Pancreas (tissue), 10 donors: ENCODE measurements around the gene KIF4A. TPM values are rescaled to one million over a fixed set of nuclear protein-coding genes. Genes with fewer than 3 reads are reported as not detected.

Source experiments
- ATAC-seq, 4 donors: fragments of 200-7000 bp; cut with Tn5 transposase; one replicate each; pipeline versions ENCODE4 v1.8.0 to v1.9.1; 2020; ENCODE audit warnings: mild to moderate bottlenecking in 4 of 4, moderate library complexity in 4 of 4
- DNase-seq, 6 donors: peaks; one replicate each; pipeline ENCODE4 v3.0.0-alpha.2; 2020
- FAIRE-seq: peaks from 2 replicates; lab custom pipeline; 2012; peaks lifted over from hg19 to GRCh38; lab: Jason Lieb, UNC
- H3K27ac ChIP-seq, 4 donors: fragments of 200-600 bp; sonication (generic); 1 replicate in 3 of 4; 2 replicates in 1 of 4; pipeline versions ENCODE4 v1.5.0 to v1.8.0; 2020
- H3K27me3 ChIP-seq, 4 donors: fragments of 200-600 bp; one replicate each; pipeline ENCODE4 v1.8.0; 2021
- H3K36me3 ChIP-seq, 3 donors: fragments of 200-600 bp; sonication (generic) in 1 of 3; one replicate each; pipeline versions ENCODE4 v1.5.0 to v1.8.0; 2020 to 2021
- H3K4me1 ChIP-seq, 3 donors: fragments of 200-600 bp; one replicate each; pipeline ENCODE4 v1.8.0; 2021
- H3K4me3 ChIP-seq, 4 donors: fragments of 200-600 bp; sonication (generic) in 2 of 4; one replicate each; pipeline versions ENCODE4 v1.5.0 to v1.8.0; 2020 to 2021
- H3K9me3 ChIP-seq, 4 donors: fragments of 200-600 bp; one replicate each; pipeline ENCODE4 v1.8.0; 2021
- WGBS, 2 donors: extraction: QIAGEN DNeasy Blood & Tissue Kit; methylation state at CpG; one replicate each; pipeline ENCODE4 v1.1.7; 2013; 5-methylcytosine and 5-hydroxymethylcytosine counted together
- intact Hi-C, 3 donors: fragments of 100-400 bp; cut with DNase I; formaldehyde crosslinking; loops; one replicate each; pipeline versions ENCODE4 v1.11.1 to v1.14.2; 2022
- polyA plus RNA-seq, 2 donors: library from polyadenylated mRNA; stranded (reverse); fragments of 200-250 nt; gene quantifications; one replicate each; pipeline ENCODE4 v1.2.3, GENCODE V29; 2013
- total RNA-seq, 6 donors: library from RNA; stranded (reverse); fragmentation: NEBNext Ultra II Directional in 4 of 6; extraction: Animal tissue kit (Norgen Biotek cat#: 25700) in 4 of 6; gene quantifications; one replicate each; pipeline versions ENCODE4 v1.2.1 to v1.2.4, GENCODE V29; 2021 to 2023
- TF ChIP-seq, protein P1 (sequence below), 4 donors: fragments of 200-600 bp; sonication (generic) in 3 of 4; IDR thresholded peaks; one replicate each; pipeline versions ENCODE4 v1.5.0 to v1.8.0; 2021; ENCODE audit warnings: antibody characterized with exemption in 4 of 4
- donor health status: healthy with polysubstance abuse.
- donor health status: DM: no; HTN: no; CAD: no; lungs with moderate emphysema.
- donor health status: DM: no; HTN: no; CAD: no.
- donor health status: control.
- donor health status: control.
- donor health status: Bipolar disorder and iron deficiency.
- donor health status: DM: yes; HTN: yes; CAD: no.
- donor health status: DM: no; HTN: no; CAD: no.
- donor health status: DM: no; HTN: no; CAD: no.
- donor health status: DM: yes; HTN: yes; CAD: no.

KIF4A gene
- total and polyA plus RNA-seq, 8 donors = 0.04 to 0.72 (median 0.12) TPM; not detected in 1

DNA sequence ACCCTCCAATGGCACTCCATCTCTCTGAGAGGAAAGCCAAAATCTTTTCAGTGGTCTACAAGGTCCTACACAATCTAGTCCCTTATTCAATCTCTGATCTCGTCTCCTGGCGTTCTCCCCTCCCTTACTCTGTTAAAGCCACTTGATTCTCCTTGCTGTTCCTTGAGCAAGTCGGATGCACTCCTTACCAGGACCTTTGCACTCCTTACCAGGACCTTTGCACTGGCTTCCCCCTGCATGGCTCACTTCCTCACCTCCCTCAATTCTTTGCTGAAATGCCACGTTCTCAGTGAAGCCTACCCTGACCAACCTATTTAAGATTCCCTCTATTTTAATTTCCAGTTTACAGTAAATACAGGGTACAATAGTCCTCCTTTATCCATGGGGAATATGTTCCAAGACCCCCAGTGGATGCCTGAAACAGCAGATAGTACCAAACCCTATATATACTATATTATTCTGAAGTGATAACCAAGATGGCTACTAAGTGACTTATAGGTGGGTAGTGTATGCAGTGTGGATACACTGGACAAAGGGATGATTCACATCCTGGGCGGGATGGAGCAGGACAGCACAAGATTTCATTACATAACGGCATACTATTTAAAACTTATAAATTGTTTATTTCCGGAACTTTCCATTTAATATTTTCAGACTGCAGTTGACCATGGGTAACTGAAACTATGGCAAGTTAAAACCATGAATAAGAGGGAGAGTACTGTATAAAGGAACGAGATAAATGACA is 148.2 kb downstream of the KIF4A start:
- WGBS, 2 donors = 64 to 70% methylated on average over 8 of the region's 8 CpGs
- Histone ChIP-seq H3K27ac (no peak overlapping the region), H3K4me1 (no peaks in the 10 kb centered on the region), H3K36me3 (no peaks in the 10 kb centered on the region), H3K27me3 (peaks cover 0 to 6% (median 0%) of the 10 kb centered on the region in 4 donors), H3K4me3 (no peak overlapping the region), H3K9me3 (no peaks in the 10 kb centered on the region)
- intact Hi-C loops = no loop called here
- TF ChIP-seq, protein P1, sequence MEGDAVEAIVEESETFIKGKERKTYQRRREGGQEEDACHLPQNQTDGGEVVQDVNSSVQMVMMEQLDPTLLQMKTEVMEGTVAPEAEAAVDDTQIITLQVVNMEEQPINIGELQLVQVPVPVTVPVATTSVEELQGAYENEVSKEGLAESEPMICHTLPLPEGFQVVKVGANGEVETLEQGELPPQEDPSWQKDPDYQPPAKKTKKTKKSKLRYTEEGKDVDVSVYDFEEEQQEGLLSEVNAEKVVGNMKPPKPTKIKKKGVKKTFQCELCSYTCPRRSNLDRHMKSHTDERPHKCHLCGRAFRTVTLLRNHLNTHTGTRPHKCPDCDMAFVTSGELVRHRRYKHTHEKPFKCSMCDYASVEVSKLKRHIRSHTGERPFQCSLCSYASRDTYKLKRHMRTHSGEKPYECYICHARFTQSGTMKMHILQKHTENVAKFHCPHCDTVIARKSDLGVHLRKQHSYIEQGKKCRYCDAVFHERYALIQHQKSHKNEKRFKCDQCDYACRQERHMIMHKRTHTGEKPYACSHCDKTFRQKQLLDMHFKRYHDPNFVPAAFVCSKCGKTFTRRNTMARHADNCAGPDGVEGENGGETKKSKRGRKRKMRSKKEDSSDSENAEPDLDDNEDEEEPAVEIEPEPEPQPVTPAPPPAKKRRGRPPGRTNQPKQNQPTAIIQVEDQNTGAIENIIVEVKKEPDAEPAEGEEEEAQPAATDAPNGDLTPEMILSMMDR (IDR thresholded peaks at IDR 0.05) = no peak
- no peak for DNase-seq
- ATAC-seq = no peak
- FAIRE-seq = no peak

DNA sequence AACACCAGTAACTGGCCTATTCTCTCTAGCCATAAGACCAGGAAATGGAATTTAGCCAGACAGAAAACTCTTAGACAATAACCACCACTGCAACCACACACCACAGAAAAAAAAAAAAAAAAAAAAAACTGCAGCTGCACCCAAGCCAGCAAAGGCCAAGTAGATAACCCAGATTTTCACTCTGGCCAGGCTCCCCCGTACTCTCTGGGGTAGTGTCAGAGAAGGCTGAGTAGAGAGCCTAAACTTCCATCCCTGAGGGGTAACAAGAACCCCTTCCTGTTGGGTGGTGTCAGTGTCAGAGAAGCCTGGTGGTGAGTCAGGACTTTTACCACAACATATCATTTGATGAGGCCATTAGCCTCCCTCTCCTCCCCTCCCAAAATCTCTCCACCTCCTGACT is 149.1 kb downstream of the KIF4A start:
- no peak overlapping the region for H3K4me3 ChIP-seq
- no peak overlapping the region for H3K27ac ChIP-seq
- ATAC-seq = no peak
- DNase-seq = no peak
- H3K4me1 ChIP-seq = no peaks in the 10 kb centered on the region
- intact Hi-C loops = no loop called here
- H3K9me3 ChIP-seq = no peaks in the 10 kb centered on the region
- FAIRE-seq = no peak
- TF ChIP-seq, protein P1 (IDR thresholded peaks at IDR 0.05) = no peak
- peaks cover 0 to 14% (median 0%) of the 10 kb centered on the region in 4 donors for H3K27me3 ChIP-seq
- 25 to 50% methylated on average over 1 of the region's 1 CpG for WGBS, 2 donors
- no peaks in the 10 kb centered on the region for H3K36me3 ChIP-seq

GRCh38 chrX:70442224-70442623 is 152.3 kb downstream of the KIF4A start:
- Histone ChIP-seq H3K27ac (no peak overlapping the region), H3K9me3 (no peaks in the 10 kb centered on the region), H3K36me3 (no peaks in the 10 kb centered on the region), H3K4me1 (no peaks in the 10 kb centered on the region), H3K27me3 (peaks cover 0 to 11% (median 0%) of the 10 kb centered on the region in 4 donors), H3K4me3 (no peak overlapping the region)
- TF ChIP-seq, protein P1 (IDR thresholded peaks at IDR 0.05) = no peak
- WGBS, 2 donors = 43 to 51% methylated on average over 6 of the region's 6 CpGs
- ATAC-seq = no peak
- no peak for FAIRE-seq
- intact Hi-C loops = loop anchor here in 1 of 3 donors (10.0 kb wide), 1 partner anchor 113 kb away; no protein-coding TSS in a partner anchor
- no peak for DNase-seq

GRCh38 chrX:70444326-70444945 is 154.5 kb downstream of the KIF4A start, which contains the start of gene DLG3:
Gene DLG3 (plus strand): TSS chrX:70444835. CDS start chrX:70445202, 367 bp downstream.
- Histone ChIP-seq H3K4me3 (peak within 1 kb of the TSS in 2 of 4 donors; percentile 20 to 33), H3K4me1 (no peaks in the 10 kb centered on the region), H3K9me3 (no peaks in the 10 kb centered on the region), H3K36me3 (no peaks in the 10 kb centered on the region), H3K27me3 (peaks cover 0 to 11% (median 0%) of the 10 kb centered on the region in 4 donors), H3K27ac (no peak within 1 kb of the TSS)
- intact Hi-C loops = loop anchor here in 1 of 3 donors (10.0 kb wide), 1 partner anchor 110 kb away; no protein-coding TSS in a partner anchor
- WGBS, 2 donors = 13 to 24% methylated on average over 21 of the region's 21 CpGs
- DNase-seq (peak in 1 of 6 donors; percentile 69), ATAC-seq (peak; percentile 21 to 68 (median 52)), FAIRE-seq (no peak)
- TF ChIP-seq, protein P1 (IDR thresholded peaks at IDR 0.05) = no peak
